Brain pericyte (primary cell): ENCODE data around the gene MSX1.

ENCODE experiments used
- DNase-seq: peaks from one replicate; pipeline ENCODE4 v3.0.0-alpha.2; 2012; ENCODE audit warnings: low read depth, low spot score

The MSX1 gene

GRCh38 chr4:4841156-4841555 lies 18.3 kb upstream of the MSX1 start:
- no peak for DNase-seq

DNA sequence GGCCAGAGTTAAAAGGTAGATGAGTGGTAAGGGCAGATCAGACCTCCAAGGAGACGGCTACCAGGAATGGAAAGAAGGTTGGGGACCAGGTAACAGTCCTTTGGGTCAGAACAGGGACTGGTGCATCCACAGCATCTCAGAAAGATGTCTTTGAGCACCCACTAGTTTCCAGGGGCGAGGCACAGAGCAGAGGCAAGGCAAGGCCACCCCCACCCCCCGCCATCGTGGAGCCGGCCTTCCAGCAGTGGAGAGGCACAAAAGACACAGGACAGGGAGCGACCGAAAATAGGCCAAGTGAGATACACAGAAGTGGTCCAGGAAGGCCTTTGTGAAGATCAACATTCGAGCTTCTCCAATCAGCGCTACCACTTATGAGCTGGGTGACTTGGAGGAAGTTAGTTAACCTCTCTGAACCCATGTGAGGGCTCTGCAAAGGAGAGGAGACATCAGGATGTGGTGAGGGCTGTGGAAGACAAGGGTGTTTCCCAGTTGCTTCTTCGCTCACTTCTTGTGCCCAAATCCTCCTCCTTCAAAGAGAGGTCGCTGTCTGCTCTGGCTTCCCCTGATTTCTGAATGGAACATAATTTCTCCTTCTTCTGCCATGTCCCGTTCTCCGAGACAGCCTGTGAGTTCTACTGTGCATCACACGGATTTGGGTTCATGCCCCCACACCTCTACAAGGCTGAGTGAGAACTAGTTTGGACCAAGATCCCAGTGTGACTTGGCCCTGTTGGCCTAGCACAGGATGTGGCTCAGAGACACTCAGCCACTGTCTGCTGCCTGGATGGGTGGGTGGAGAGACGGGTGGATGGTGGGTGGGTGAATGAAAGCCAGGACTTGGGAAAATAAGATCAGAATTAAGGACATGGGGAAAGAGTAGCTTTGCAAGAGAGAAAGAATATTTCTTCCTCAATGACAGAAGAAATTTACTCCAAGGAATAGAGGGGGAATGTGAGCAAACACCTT lies 16.7 kb upstream of the MSX1 start:
- DNase-seq = no peak

GRCh38 chr4:4843635-4844291 lies 15.7 kb upstream of the MSX1 start:
- DNase-seq = no peak

GRCh38 chr4:4845027-4845426 lies 14.4 kb upstream of the MSX1 start:
- no peak for DNase-seq

- DNase-seq = no peak
Measured at GRCh38 chr4:4847011-4847410, 12.5 kb upstream of the MSX1 start.

GRCh38 chr4:4848540-4848939 lies 10.9 kb upstream of the MSX1 start:
- DNase-seq = no peak

GRCh38 chr4:4849106-4849505 lies 10.4 kb upstream of the MSX1 start:
- no peak for DNase-seq

GRCh38 chr4:4849524-4850193 lies 9.8 kb upstream of the MSX1 start:
- no peak for DNase-seq

- no peak for DNase-seq
Measured at GRCh38 chr4:4851081-4851480, 8.4 kb upstream of the MSX1 start.

GRCh38 chr4:4851906-4852305 lies 7.6 kb upstream of the MSX1 start:
- DNase-seq = no peak

- no peak for DNase-seq
Measured at GRCh38 chr4:4852591-4853362, 6.7 kb upstream of the MSX1 start.

- no peak for DNase-seq
Measured at GRCh38 chr4:4853371-4853823, 6.1 kb upstream of the MSX1 start.

DNA sequence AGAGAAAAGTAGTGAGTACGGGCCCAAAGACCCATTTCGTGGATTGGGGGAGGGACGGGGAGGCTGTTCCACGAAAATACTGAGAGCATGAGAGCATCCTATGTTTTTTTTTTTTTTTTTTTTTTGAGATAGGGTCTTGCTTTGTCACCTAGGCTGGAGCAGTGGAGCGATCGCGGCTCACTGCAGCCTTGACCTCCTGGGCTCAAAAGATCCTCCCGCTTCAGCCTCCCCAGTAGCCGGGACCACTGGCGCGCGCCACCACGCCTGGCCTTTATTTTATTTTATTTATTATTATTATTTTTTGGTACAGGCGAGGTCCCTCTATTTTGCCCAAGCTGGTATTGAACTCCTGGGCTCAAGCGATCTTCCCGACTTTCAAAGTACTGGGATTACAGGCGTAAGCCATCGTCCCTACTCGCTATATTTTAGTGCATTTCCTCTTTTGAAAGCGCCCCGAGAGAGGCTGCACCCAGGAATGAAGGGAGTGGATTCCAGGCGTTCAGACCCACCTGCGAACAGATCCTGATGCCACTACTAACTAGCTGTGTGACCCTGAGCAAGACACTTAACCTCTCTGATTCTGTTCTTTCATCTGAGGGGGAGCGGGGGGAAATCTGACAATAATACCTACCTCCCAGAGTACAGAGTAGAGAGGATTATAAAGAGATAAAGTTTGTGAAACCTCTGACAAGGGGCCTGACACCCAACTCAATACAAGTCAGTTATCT lies 5.4 kb upstream of the MSX1 start:
- DNase-seq = no peak

- no peak for DNase-seq
Measured at GRCh38 chr4:4854649-4855295, 4.7 kb upstream of the MSX1 start.

GRCh38 chr4:4855301-4856070 lies 4.0 kb upstream of the MSX1 start:
- DNase-seq = no peak

- DNase-seq = no peak
Measured at GRCh38 chr4:4856071-4857000, 3.1 kb upstream of the MSX1 start.

DNA sequence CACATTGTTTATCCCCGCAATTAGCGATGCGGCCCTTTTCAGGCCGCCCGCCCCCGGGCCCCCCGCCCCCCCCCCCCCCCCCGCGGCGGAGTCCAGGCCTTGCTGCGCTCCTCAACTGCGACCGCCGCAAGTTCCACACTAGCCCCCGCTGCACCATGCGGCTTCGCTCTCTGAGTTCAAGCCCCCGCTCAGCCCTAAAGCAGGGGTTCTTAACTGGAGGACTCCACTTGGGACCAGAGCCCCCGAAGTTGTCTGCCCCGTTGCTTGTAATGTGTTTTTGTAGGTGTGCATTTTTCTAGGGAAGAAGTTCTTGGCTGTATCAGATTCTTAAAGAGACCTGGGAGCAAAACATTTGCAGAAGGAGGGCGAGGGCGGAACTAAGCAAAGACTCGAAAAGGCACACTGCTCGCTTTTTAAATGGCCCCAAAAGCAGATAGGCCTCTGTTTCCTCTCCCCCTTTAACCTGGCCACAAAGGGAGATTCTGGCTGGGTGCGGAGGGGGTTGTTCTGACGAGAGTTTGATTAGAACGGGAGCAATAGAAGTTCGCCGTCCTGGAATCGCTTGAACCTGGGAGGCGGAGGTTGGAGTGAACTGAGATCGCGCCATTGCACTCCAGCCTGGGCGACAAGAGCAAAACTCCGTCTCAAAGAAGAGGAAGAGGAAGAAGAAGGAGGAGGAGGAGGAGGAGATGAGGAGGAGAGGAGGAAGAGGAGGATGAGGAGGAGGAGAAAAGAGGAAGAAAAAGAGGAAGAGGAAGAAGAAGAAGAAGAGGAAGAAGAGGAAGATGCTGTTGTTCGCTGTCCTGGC lies 2.3 kb upstream of the MSX1 start:
- DNase-seq = no peak
